HG02884 (cell line): Measurements from ENCODE around the gene MAN2A2.
"Not testable (repeated sequence)": the region's sequence is repeated elsewhere in the genome, so short reads cannot be mapped to it uniquely, and the experiment has no call there.

ENCODE experiments used
- ATAC-seq: cut with Tn5 transposase; IDR thresholded peaks from one replicate; pipeline ENCODE4 v1.9.1; 2021; ENCODE audit warnings: mild to moderate bottlenecking, moderate library complexity; ENCODE audit not compliant: unreplicated experiment

The MAN2A2 gene

GRCh38 chr15:90917569-90917968 lies 14.5 kb downstream of the MAN2A2 start:
- ATAC-seq: no peak

DNA sequence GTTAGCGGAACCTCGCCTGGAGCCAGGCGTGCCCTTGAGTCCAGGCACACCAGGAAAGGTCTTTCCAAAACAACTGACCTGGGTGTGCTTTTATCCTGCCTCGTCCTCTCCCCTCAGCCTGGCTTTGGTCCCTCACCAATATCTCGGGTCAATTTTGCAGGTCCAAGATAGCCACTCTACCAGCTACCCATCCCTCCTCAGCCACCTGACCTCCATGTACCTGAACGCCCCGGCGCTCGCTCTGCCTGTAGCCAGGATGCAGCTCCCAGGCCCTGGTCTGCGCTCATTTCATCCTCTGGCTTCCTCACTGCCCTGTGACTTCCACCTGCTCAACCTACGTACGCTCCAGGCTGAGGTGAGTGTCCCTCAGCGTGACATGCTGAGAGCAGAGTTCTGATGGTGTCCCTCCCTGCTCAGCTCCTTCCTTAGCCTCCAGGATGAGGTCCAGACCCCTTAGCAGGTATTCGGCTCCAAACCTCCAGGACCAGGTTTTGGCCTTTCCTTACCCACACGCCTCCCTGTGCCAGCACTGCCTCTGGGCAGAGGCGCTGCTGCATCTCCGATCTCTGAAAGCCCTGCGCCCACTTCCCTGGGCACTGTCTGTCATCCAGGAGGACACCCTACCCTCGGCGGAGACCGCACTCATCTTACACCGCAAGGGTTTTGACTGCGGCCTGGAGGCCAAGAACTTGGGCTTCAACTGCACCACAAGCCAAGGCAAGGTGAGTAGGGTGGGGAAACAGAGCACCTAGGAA lies 15.1 kb downstream of the MAN2A2 start:
- no peak for ATAC-seq

DNA sequence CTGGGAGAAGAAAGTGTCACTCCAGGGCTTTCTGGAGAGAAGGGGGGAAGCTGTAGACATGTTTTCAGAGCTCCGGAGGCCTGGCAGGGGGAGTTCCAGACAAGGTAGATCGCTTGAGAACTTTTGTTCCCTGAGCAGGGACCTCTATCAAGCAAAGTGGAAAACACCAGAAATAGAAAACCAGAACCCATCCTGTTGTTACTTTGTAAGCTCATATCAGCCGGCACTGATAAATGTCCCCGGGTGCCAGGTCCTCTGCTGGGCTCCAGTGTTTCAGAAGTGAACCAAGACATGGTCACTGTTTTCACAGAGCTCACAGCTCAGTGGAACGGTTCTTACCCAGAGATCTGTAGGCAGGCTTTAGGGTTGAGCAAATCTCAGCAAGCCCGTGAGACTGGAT lies 15.7 kb downstream of the MAN2A2 start:
- no peak for ATAC-seq

DNA sequence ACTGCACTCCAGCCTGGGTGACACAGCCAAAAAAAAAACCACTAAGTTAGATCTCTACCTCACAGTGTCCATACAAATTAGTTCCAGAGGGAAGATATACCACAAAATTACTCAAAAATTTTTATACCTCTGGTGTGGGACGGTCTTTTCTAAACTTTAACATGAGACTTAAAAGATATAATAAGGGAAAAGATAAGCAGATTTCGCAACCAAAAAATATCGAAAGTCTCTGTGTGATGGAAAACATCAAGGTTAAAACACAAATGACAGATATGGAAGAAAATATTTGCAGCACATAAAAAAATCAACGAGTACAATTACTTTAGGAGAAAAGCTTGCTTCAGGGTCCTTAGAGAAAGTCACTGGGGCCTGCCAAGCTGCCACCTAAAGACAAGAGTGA lies 18.8 kb downstream of the MAN2A2 start:
- ATAC-seq: no peak

DNA sequence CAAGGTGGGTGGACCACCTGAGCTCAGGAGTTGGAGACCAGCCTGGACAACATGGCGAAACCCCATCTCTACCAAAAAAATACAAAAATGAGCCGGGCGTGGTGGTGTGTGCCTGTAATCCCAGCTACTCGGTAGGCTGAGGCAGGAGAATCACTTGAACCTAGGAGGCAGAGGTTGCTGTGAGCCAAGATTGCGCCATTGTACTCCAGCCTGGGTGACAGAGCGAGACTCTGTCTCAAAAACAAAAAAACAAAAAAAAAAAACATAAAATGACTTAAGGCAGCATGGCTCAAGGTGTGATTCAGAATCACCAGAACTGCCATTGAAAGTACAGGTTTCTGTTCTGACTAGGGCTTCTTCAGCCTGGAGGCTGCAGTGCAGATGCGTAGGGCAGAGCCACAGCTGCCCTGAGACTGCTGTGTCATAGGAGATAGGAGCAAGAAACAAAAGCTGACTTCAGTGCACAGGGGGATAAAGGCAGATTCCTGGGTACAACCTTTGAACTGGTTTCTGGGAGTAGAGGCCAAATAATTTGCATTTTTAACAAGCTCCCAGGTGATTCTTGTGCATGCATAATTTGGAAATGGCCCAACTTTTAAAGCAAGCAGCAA lies 19.7 kb downstream of the MAN2A2 start:
- not testable (repeated sequence) for ATAC-seq

GRCh38 chr15:90924375-90924774 lies 21.3 kb downstream of the MAN2A2 start:
- ATAC-seq: peak; percentile 65

DNA sequence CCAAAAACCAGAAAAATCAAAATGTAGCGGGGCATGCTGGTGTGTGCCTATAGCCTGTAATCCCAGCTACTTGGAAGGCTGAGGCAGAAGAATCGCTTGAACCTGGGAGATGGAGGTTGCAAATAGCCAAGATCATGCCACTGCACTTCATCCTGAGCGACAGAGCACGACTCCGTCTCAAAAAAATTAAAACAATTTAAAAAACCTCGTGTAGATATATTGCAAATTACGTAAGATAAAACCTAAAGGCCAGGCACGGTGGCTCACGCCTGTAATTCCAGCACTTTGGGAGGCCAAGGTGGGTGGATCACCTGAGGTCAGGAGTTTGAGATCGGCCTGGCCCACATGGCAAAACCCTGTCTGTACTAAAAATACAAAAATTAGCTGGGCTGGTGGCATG lies 23.7 kb downstream of the MAN2A2 start:
- not testable (repeated sequence) for ATAC-seq

DNA sequence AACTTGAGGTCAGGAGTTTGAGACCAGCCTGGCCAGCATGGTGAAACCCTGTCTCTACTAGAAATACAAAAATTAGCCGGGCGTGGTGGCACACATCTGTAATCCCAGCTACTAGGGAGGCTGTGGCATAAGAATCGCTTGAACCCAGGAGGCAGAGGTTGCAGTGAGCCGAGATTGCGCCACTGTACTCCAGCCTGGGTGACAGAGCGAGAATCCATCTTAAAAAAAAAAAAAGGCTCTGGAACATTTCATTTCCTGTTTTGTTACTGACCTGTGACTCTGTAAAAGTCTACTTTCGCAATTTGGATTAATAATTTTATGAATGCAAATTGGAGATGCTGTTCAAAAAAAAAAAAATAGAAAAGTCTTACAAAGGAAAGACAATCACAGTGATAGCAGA lies 25.0 kb downstream of the MAN2A2 start:
- ATAC-seq: not testable (repeated sequence)

DNA sequence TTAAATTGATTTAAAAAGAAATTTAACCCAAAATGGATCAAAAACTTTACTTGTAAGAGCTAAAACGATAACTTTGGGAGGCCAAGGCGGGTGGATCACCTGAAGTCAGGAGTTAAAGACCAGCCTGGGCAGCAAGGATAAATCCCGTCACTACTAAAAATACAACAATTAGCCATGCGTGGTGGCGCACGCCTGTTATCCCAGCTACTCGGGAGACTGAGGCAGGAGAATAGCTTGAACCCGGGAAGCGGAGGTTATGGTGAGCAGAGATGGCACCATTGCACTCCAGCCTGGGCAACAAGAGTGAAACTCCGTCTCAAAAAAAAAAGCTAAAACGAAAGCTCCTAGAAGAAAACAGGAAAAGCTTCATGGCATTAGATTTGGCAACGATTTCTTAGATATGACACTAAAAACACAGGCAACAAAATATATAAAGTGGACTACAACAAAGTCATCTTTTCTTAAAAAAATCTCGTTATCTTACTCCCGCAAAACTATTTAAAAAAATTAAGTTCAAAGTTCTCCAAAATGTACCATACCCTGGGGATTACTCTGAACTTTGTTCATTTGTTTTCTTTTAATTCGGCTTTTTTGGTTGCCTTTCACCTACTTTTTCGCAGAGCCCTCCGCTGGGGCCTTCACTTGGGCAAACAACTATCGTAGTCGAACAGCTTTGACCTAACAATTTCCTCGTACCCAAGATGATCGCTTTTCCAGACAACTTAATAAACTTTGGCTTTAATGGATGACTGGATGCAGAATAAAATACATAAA lies 26.3 kb downstream of the MAN2A2 start:
- ATAC-seq: no peak

DNA sequence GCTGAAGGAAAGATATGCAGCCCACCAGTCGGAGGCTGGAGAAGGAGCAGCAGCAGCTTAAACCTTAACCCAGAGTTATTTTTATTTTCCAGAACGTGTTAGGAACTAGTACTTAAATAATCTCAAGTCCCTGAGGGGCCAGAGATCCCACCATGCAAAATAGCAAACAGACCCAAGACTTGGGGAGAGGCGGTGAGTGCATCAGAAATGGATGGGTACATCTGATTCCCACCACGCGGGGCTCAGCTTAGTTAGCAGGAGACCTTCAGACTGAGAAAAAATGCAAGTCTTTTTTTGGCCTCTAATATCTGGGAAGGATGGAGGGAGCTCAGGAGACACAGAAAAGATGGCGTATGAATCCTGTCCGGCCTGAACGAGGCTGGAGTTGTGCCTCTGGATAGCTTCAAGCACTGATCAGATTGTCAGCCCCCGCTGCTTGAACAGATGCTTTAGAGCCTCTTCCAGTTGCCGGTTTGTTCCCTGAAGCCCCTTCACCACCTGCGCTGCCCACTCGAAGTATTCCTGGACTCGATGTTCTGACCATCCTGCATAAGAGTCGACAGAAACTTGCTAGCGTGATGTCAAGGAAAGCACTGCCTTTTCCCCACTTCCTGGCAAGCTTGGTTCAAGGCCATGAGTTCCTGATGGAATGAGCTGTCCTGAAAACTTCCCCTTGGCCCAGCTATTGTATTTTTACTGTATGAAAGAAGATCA lies 27.9 kb downstream of the MAN2A2 start:
- ATAC-seq: no peak

- no peak for ATAC-seq
Observed at GRCh38 chr15:90931575-90931827, 28.4 kb downstream of the MAN2A2 start.

DNA sequence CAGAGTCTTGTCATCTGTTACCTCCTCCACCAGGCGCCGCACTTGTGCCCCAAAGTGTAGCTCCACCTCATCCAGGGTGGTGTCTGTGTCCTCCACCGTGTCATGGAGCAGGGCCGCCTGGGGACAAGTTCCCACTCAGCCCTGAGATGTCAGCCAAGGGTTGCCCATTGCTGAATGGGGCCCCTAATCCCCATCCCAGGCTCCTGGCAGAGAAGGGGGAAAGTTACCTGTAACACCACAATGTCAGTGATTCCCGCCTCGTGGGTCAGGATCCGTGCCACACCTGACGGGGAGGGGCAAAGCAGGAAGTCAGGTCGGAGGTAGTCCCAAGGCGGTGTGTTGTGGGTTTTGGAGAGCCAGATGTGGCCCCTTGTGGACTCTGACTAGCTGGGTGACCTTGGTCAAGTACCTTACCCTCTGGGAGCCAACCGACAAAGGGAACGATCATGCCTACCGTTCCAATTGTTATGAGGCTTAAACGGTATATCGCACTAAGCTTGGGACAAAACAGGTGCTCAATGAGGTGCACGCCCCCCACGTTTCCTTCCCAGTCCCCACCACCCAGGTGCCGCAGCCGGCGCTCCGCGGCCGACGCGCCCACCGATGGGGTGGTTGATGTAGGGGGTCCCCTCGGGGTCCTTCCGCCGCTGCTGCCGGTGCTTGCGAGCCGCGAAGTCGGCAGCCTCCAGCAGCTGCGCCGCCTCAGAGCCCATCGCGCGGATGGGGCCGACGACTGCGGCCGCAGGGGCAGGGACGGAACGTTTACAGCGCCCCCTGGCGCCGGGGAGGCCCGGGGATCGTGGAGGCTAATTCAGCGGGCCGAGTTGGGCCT lies 28.9 kb downstream of the MAN2A2 start, which contains the start of gene HDDC3:
TSS of gene HDDC3 (minus strand) at position 722 of the 832 bp plus-strand sequence. CDS start at position 713, 9 bp downstream.
- ATAC-seq: peak; percentile 43

- ATAC-seq: no peak
Observed at GRCh38 chr15:90932660-90932991, 29.5 kb downstream of the MAN2A2 start.

- ATAC-seq: no peak
Observed at GRCh38 chr15:90933301-90933700, 30.2 kb downstream of the MAN2A2 start.

DNA sequence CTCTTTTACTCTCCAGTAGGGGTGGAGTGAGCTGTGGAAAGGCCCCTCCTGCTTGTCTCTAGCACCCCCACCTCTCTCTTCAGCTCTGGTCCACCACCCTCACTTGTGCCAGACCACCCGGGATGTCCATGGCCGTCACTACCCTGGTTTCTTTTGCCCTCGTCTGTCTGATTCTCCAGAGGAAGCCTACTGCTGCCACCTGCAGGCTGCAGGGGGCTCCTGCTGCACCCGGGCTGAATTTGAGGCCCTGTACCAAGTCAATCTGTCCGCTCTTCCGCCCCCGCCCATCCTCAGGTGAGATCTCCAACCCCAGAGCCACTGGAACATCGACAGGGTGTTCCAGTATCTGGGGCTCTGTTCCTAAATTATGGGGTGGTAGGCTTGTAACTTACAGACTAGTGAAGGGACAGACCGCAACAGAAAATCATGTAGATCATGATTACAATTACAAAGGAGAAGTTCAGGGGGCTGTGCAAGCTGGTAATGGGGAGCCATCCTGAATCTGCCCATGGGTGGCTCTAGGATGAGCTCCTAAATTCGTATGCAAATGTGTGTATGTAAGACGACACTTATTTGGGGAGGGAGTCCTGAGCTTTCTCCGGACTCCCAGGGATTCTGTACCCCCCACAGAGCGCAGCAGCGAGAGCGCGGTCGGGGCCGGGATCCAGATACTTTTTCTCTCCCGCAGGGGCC lies 31.3 kb downstream of the MAN2A2 start:
- ATAC-seq: peak; percentile 26

DNA sequence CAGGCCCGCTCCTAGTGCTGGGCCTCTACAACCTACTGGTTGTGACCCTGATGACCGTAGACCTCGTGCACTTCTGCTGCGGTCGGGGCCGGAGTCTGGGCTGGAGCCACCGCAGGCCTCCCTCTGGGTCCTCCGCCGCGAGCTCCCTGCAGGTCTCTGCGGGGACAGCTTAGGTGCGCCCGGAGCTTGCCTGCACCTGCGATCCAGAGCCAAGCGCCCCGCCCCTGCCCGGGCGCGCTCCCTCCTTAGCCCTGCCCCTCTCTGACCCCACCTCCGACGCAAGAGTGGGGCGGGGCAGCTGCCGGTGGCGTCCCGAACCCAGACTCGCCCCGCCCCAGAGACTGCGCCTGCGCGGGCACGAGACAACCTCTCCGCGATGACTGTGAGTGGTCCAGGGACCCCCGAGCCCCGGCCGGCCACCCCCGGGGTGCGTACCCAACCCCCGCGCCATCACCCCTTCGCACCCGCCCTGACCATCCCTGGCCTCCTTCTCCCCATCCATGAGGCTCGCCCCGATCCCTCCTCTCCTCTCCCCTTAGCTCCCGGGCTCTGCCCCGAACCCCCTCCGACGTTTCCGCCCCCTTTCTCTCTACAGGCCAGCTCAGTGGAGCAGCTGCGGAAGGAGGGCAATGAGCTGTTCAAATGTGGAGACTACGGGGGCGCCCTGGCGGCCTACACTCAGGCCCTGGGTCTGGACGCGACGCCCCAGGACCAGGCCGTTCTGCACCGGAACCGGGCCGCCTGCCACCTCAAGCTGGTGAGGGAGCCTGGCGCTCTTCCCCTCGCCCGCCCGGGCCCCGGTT lies 32.0 kb downstream of the MAN2A2 start, which contains the start of gene UNC45A:
TSS of gene UNC45A (plus strand) at position 337 of the 803 bp plus-strand sequence. CDS start at position 377, 40 bp downstream.
- peak; percentile 59 for ATAC-seq

GRCh38 chr15:90936823-90937222 lies 33.7 kb downstream of the MAN2A2 start:
- no peak for ATAC-seq

GRCh38 chr15:90938261-90938660 lies 35.2 kb downstream of the MAN2A2 start:
- no peak for ATAC-seq

- ATAC-seq: no peak
Observed at GRCh38 chr15:90939756-90940155, 36.7 kb downstream of the MAN2A2 start.
